Upper lobe of right lung (tissue), 1 donor: Measurements from ENCODE around the gene CALY. TPM values are rescaled to one million over a fixed set of nuclear protein-coding genes. Genes with fewer than 3 reads are reported as not detected.

ENCODE experiments used
- ATAC-seq: fragments of 200-7000 bp; cut with Tn5 transposase; one replicate; pipeline ENCODE4 v1.9.1; 2020; ENCODE audit warnings: mild to moderate bottlenecking, moderate library complexity
- DNase-seq: peaks from one replicate; pipeline ENCODE4 v3.0.0-alpha.2; 2020
- H3K27ac ChIP-seq: fragments of 200-600 bp; one replicate; pipeline ENCODE4 v1.8.0; 2022
- H3K27me3 ChIP-seq: fragments of 200-600 bp; one replicate; pipeline ENCODE4 v1.8.0; 2022; ENCODE audit warnings: mild to moderate bottlenecking
- H3K36me3 ChIP-seq: fragments of 200-600 bp; one replicate; pipeline ENCODE4 v1.8.0; 2022
- H3K4me1 ChIP-seq: fragments of 200-600 bp; one replicate; pipeline ENCODE4 v1.8.0; 2022
- H3K4me3 ChIP-seq: fragments of 200-600 bp; one replicate; pipeline ENCODE4 v1.8.0; 2022; ENCODE audit warnings: mild to moderate bottlenecking
- H3K9me3 ChIP-seq: fragments of 200-600 bp; one replicate; pipeline ENCODE4 v1.8.0; 2022
- CTCF ChIP-seq: fragments of 200-600 bp; IDR thresholded peaks from one replicate; pipeline ENCODE4 v1.8.0; 2022; ENCODE audit warnings: antibody characterized with exemption
- intact Hi-C: fragments of 100-400 bp; cut with DNase I; formaldehyde crosslinking; loops from one replicate; pipeline ENCODE4 v1.11.0; 2022
- total RNA-seq: library from RNA; stranded (reverse); fragmentation: NEBNext Ultra II Directional; extraction: Animal tissue kit (Norgen Biotek cat#: 25700); gene quantifications from one replicate; pipeline ENCODE4 v1.2.1, GENCODE V29; 2021
- donor health status: DM: no; HTN: yes; CAD: no; lungs with severe emphysema.

The CALY gene
- total RNA-seq, 1 donor from 2014 or later = not detected

GRCh38 chr10:133318494-133319127 is 18.1 kb downstream of the CALY start:
- peak; percentile 69 for TF ChIP-seq CTCF
- intact Hi-C loops = no loop called here
- H3K4me1 ChIP-seq = peaks cover 3% of the 10 kb centered on the region
- no peaks in the 10 kb centered on the region for H3K36me3 ChIP-seq
- H3K27ac ChIP-seq = no peak overlapping the region
- peaks cover 11% of the 10 kb centered on the region for H3K27me3 ChIP-seq
- H3K4me3 ChIP-seq = peak overlapping the region; percentile 26
- H3K9me3 ChIP-seq = no peaks in the 10 kb centered on the region
- DNase-seq = peak; percentile 85
- ATAC-seq = peak; percentile 95

GRCh38 chr10:133316732-133317131 is 20.0 kb downstream of the CALY start:
- intact Hi-C loops = no loop called here

DNA sequence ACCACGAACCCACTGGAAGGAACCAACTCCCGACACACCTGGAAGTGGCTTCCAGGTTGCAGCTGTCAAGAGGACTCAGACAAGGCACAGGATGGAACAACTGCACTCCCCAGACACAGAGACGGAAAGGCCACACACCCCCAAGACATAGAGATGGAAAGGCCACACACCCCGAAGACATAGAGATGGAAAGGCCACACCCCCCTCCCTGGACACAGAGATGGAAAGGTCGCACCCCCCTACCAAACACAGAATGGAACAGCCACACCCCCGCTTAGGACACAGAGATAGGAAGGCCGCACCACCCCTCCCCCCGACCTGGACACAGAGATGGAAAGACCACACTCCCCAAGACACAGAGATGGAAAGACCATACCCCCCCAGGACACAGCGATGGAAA is 20.4 kb downstream of the CALY start:
- DNase-seq = no peak

More at GRCh38 chr10:133316732-133317131, 20.0 kb downstream of the CALY start:
- Histone ChIP-seq H3K27me3 (peaks cover 11% of the 10 kb centered on the region), H3K9me3 (no peaks in the 10 kb centered on the region), H3K4me3 (no peak overlapping the region), H3K36me3 (peaks cover 10% of the 10 kb centered on the region), H3K4me1 (peaks cover 3% of the 10 kb centered on the region), H3K27ac (no peak overlapping the region)
- DNase-seq (no peak), ATAC-seq (no peak)
- no peak for TF ChIP-seq CTCF

DNA sequence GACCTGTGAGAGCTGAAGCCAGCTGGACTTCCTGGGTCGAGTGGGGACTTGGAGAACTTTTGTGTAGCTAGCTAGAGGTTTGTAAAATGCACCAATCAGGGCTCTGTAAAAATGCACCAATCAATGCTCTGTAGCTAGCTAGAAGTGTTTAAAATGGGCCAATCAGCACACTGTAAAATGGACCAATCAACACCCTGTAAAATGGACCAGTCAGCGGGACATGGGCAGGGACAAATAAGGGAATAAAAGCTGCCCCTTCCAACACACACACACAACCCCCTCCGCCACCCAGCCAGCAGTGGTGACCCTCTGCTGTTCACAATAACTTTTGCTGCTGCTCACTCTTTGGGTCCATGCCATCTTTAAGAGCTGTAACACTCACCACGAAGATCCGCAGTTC is 20.8 kb downstream of the CALY start:
- intact Hi-C loops = no loop called here
- DNase-seq = no peak
- TF ChIP-seq CTCF = no peak
- Histone ChIP-seq H3K36me3 (peaks cover 19% of the 10 kb centered on the region), H3K4me1 (peaks cover 3% of the 10 kb centered on the region), H3K27ac (no peak overlapping the region), H3K4me3 (no peak overlapping the region), H3K9me3 (no peaks in the 10 kb centered on the region), H3K27me3 (peaks cover 11% of the 10 kb centered on the region)
- ATAC-seq = no peak

More for the DNA sequence above, 20.4 kb downstream of the CALY start:
- Histone ChIP-seq H3K4me3 (no peak overlapping the region), H3K9me3 (no peaks in the 10 kb centered on the region), H3K36me3 (peaks cover 15% of the 10 kb centered on the region), H3K4me1 (peaks cover 3% of the 10 kb centered on the region), H3K27ac (no peak overlapping the region), H3K27me3 (peaks cover 11% of the 10 kb centered on the region)
- intact Hi-C loops = no loop called here
- no peak for ATAC-seq
- TF ChIP-seq CTCF = no peak

- DNase-seq = no peak
- H3K9me3 ChIP-seq = no peaks in the 10 kb centered on the region
- no peak overlapping the region for H3K4me3 ChIP-seq
- H3K36me3 ChIP-seq = peaks cover 26% of the 10 kb centered on the region
- peaks cover 3% of the 10 kb centered on the region for H3K4me1 ChIP-seq
- TF ChIP-seq CTCF = no peak
- ATAC-seq = no peak
- no peak overlapping the region for H3K27ac ChIP-seq
- peaks cover 11% of the 10 kb centered on the region for H3K27me3 ChIP-seq
- intact Hi-C loops = no loop called here
These were observed 21.8 kb downstream of the CALY start for GRCh38 chr10:133314911-133315310.

GRCh38 chr10:133313192-133313591 is 23.5 kb downstream of the CALY start:
- ATAC-seq (no peak), DNase-seq (no peak)
- Histone ChIP-seq H3K36me3 (peaks cover 26% of the 10 kb centered on the region), H3K27me3 (no peaks in the 10 kb centered on the region), H3K9me3 (no peaks in the 10 kb centered on the region), H3K4me3 (no peak overlapping the region), H3K4me1 (peaks cover 6% of the 10 kb centered on the region), H3K27ac (no peak overlapping the region)
- TF ChIP-seq CTCF = no peak
- intact Hi-C loops = no loop called here
